AG09319 (cell line): ENCODE results near the gene CYFIP2.
A peak's percentile ranks its signal among the peaks of the same experiment; 100 is the strongest.

Experiments used
- DNase-seq: peaks from one replicate; pipeline ENCODE4 v3.0.0-alpha.2; 2010; ENCODE audit warnings: low read depth; ENCODE audit errors: extremely low read depth
- CTCF ChIP-seq: IDR thresholded peaks from 2 replicates; pipeline ENCODE4 v1.5.1; 2011; ENCODE audit warnings: low read depth, mild to moderate bottlenecking, inconsistent platforms, low read length, moderate library complexity

The CYFIP2 gene

GRCh38 chr5:157280927-157281326 lies 15.0 kb downstream of the CYFIP2 start:
- no peak for TF ChIP-seq CTCF
- peak; percentile 52 for DNase-seq

GRCh38 chr5:157282150-157282549 lies 16.2 kb downstream of the CYFIP2 start:
- no peak for DNase-seq
- no peak for TF ChIP-seq CTCF

GRCh38 chr5:157283434-157283833 lies 17.5 kb downstream of the CYFIP2 start:
- no peak for TF ChIP-seq CTCF
- DNase-seq, result no peak

DNA sequence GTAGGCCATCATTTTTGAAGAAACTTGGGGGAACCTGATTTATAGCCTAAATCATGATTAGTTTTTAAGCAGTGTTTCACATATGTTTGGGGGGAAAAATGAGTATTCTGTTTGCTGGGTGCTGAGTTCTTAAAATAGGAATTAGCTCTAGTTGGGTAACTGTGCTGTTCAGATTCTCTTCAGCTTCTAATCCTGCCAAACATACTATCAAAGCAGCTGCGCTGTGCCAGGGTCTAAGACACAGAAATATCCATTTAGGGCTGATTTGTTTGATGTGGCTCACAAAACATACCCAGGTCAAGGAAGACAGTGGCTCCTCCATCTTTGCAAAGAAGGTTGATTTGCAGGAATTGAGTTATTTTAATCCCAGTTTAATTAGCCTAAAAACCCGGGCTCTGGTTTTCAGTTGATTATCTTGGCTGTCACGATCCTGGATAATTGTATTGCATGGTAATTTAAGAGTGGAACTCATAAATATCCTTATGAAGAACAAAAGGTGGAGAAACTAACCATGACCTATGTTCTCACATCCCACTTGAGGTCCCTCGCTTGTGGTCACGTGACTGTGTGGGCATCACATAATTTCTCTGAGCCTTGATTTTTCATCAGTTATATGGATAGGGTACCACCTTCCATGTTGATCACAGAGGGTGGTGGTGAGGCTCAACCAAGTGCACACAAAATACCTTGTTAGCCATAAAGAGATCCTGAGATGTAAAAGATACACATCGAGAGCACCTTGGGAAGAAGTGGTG lies 18.7 kb downstream of the CYFIP2 start:
- DNase-seq, result no peak
- no peak for TF ChIP-seq CTCF

- DNase-seq, result no peak
- no peak for TF ChIP-seq CTCF
Measured at GRCh38 chr5:157285310-157286035, 19.6 kb downstream of the CYFIP2 start.

DNA sequence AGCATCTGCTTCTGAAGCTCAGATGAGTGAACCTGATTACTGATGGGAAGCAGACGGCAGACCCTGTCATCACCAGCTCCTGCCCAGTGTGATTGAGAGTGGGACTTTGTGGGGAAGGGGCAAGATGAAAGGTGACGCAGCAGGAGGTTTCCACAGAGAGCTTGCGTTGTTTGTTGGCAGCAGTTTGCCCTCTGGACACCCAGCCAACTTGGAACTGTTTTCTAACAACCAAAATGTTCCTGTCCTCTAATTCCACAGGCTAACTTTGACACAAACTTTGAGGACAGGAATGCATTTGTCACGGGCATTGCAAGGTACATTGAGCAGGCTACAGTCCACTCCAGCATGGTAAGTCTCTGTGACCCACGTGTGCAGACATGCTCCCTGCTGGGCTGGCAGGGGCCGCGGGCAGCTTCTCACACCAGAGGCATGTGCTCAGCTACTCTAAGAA lies 20.9 kb downstream of the CYFIP2 start:
- DNase-seq, result no peak
- no peak for TF ChIP-seq CTCF
